ENCODE data around the gene ANKMY1.

ANKMY1 gene

GRCh38 chr2:240514631-240515030 is 43.2 kb downstream of the ANKMY1 start:
- no peak for TF ChIP-seq CTCF (IDR thresholded peaks at IDR 0.05; ENCODE audit: poor library complexity, severe bottlenecking)
- H3K4me1 ChIP-seq (ENCODE audit: insufficient read depth, poor library complexity, severe bottlenecking): no peaks in the 10 kb centered on the region
- no peaks in the 10 kb centered on the region for H3K9me3 ChIP-seq (ENCODE audit: severe bottlenecking)
- H3K36me3 ChIP-seq (ENCODE audit: low read depth): no peaks in the 10 kb centered on the region
- no peak for DNase-seq (ENCODE audit: low spot score)
- peaks cover 15% of the 10 kb centered on the region for H3K27me3 ChIP-seq (ENCODE audit: insufficient read depth, poor library complexity, severe bottlenecking)
- H3K27ac ChIP-seq (ENCODE audit: poor library complexity, severe bottlenecking): no peak overlapping the region
- H3K4me3 ChIP-seq (ENCODE audit: severe bottlenecking): no peak overlapping the region
- no peak for ATAC-seq (ENCODE audit: low read depth)

- Histone ChIP-seq H3K9me3 (ENCODE audit: severe bottlenecking) (no peaks in the 10 kb centered on the region), H3K27ac (ENCODE audit: poor library complexity, severe bottlenecking) (no peak overlapping the region), H3K4me3 (ENCODE audit: severe bottlenecking) (no peak overlapping the region), H3K4me1 (ENCODE audit: insufficient read depth, poor library complexity, severe bottlenecking) (no peaks in the 10 kb centered on the region), H3K36me3 (ENCODE audit: low read depth) (no peaks in the 10 kb centered on the region), H3K27me3 (ENCODE audit: insufficient read depth, poor library complexity, severe bottlenecking) (peaks cover 5% of the 10 kb centered on the region)
- peak; percentile 79 for DNase-seq (ENCODE audit: low spot score)
- peak; percentile 91 for ATAC-seq (ENCODE audit: low read depth)
- TF ChIP-seq CTCF (IDR thresholded peaks at IDR 0.05; ENCODE audit: poor library complexity, severe bottlenecking): peak; percentile 79
Measured at GRCh38 chr2:240513549-240514287, 44.1 kb downstream of the ANKMY1 start.

- Histone ChIP-seq H3K9me3 (ENCODE audit: severe bottlenecking) (no peaks in the 10 kb centered on the region), H3K27ac (ENCODE audit: poor library complexity, severe bottlenecking) (no peak overlapping the region), H3K36me3 (ENCODE audit: low read depth) (no peaks in the 10 kb centered on the region), H3K4me1 (ENCODE audit: insufficient read depth, poor library complexity, severe bottlenecking) (no peaks in the 10 kb centered on the region), H3K4me3 (ENCODE audit: severe bottlenecking) (no peak overlapping the region), H3K27me3 (ENCODE audit: insufficient read depth, poor library complexity, severe bottlenecking) (no peaks in the 10 kb centered on the region)
- ATAC-seq (ENCODE audit: low read depth) (no peak), DNase-seq (ENCODE audit: low spot score) (no peak)
- no peak for TF ChIP-seq CTCF (IDR thresholded peaks at IDR 0.05; ENCODE audit: poor library complexity, severe bottlenecking)
Measured at GRCh38 chr2:240512666-240513535, 44.9 kb downstream of the ANKMY1 start.

- no peaks in the 10 kb centered on the region for H3K4me1 ChIP-seq (ENCODE audit: insufficient read depth, poor library complexity, severe bottlenecking)
- H3K27me3 ChIP-seq (ENCODE audit: insufficient read depth, poor library complexity, severe bottlenecking): no peaks in the 10 kb centered on the region
- TF ChIP-seq CTCF (IDR thresholded peaks at IDR 0.05; ENCODE audit: poor library complexity, severe bottlenecking): no peak
- no peaks in the 10 kb centered on the region for H3K9me3 ChIP-seq (ENCODE audit: severe bottlenecking)
- DNase-seq (ENCODE audit: low spot score) (no peak), ATAC-seq (ENCODE audit: low read depth) (no peak)
- H3K36me3 ChIP-seq (ENCODE audit: low read depth): no peaks in the 10 kb centered on the region
- H3K4me3 ChIP-seq (ENCODE audit: severe bottlenecking): no peak overlapping the region
- no peak overlapping the region for H3K27ac ChIP-seq (ENCODE audit: poor library complexity, severe bottlenecking)
Measured at GRCh38 chr2:240512109-240512485, 45.7 kb downstream of the ANKMY1 start.

All from RWPE2 (cell line).